SU-DHL-6 (cell line): ENCODE measurements around the gene ACTRT1.

Source experiments
- CTCF ChIP-seq: fragments of 200-600 bp; sonication (generic); IDR thresholded peaks from one replicate; pipeline ENCODE4 v1.5.1; 2017; ENCODE audit warnings: antibody characterized with exemption, mild to moderate bottlenecking, low read length, moderate library complexity; ENCODE audit not compliant: insufficient read depth, poor library complexity, severe bottlenecking
- EZH2phosphoT487 ChIP-seq: fragments of 200-600 bp; sonication (generic), shearing (Covaris generic); conservative IDR thresholded peaks from 2 replicates; pipeline ENCODE4 v1.6.1; 2018; ENCODE audit warnings: mild to moderate bottlenecking, antibody characterized with exemption, low read length, moderate library complexity, mixed read lengths

- TF ChIP-seq CTCF (no peak), EZH2phosphoT487 (no peak)
Observed at GRCh38 chrX:128007882-128008281, 44.3 kb downstream of the ACTRT1 start.
